HG02623 (cell line): Measurements from ENCODE around the gene DEPDC1B.
A peak's percentile ranks its signal among the peaks of the same experiment; 100 is the strongest.
"Not testable (repeated sequence)": the region's sequence is repeated elsewhere in the genome, so short reads cannot be mapped to it uniquely, and the experiment has no call there.

Experiments used
- ATAC-seq: cut with Tn5 transposase; IDR thresholded peaks from one replicate; pipeline ENCODE4 v1.9.1; 2021; ENCODE audit warnings: moderate library complexity; ENCODE audit not compliant: unreplicated experiment

Gene DEPDC1B

DNA sequence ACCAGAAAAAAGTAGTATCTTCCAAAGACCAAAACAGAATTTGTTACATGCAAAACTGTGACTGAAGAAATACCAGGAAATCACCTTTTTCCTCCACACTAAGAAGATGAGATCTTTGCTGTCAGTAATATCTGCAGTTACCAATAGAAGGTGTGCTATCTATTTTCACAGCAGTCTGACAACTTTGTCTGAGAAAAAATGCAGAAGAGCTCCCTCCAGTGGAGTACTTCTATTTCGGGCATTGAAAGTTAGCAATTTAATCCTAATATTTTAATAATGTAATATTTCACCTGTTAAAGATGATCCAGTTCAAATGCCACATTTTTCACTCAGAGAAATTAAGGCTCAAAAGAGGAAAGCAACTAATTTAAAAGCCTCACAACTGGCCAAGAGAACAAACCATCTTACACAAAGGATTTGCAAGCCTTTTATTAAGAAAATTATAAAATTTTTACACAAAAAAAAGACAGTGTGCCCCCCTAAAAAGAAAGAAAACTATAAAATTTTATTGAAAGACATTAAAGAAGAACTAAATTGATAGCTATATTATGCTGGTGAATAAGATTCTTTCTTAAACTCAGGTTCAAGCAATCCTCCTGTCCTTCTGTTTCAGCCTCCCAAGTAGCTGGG, 50.6 kb downstream of the DEPDC1B start:
- ATAC-seq, result no peak

DNA sequence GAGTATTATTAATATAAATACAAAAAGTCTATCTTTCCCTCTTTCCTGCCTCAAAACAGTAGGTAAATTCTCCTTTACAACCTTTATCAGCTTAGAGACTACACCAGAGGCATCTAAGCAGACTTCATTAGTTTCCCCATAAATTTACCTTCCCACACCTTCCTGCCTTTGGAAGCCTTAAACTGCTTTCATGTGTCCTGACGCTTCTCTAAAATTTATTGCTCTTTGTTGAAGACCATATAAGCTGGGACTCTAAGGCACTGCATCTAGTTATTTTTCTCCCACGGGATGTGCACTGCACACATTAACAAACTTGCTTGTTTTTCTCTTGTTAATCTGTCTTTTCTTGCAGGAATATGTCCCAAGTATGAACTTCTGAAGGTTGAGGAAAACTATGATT, 51.8 kb downstream of the DEPDC1B start:
- no peak for ATAC-seq

- ATAC-seq, result no peak
Measured at GRCh38 chr5:60640901-60641300, 59.1 kb downstream of the DEPDC1B start.

DNA sequence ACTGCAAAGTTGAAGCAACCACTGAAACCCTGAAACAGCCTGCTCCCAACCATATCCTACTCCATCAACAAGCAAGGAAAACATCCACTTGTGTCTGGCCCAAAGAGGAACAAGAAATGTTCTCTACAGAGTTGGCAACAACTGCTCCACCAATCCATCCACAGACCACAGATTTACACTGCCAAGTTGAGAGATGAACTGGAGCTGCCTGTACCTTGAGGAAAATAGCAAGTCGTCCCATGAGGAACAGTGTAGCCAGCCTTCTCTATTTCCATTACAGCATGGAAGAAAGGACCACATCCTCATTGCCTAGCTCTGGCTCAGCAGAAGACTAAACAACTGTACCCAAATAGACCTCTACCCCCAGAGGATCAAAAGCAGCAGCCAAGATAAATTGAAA, 60.4 kb downstream of the DEPDC1B start:
- ATAC-seq, result no peak

- ATAC-seq, result no peak
Measured at GRCh38 chr5:60638300-60638699, 61.7 kb downstream of the DEPDC1B start.

DNA sequence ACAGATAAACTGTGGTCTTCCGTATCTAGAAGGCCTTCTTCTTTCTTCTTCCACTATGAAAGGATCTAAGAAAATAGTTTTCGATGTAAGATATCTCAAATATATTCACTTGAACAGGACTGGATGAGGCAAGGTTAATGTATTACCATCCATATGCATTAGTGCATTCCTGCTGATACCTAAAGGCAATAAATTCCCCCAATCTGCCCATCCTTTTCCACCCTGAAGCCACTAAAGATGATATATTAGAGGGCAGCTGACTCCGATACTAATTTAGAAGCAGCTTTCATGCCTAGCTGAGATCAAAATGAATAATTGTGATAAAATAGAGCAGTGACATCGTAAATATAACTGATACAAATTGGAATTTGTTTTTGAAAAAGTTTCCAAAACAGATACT, 63.3 kb downstream of the DEPDC1B start:
- no peak for ATAC-seq

- ATAC-seq, result no peak
Measured at GRCh38 chr5:60636001-60636400, 64.0 kb downstream of the DEPDC1B start.

GRCh38 chr5:60634051-60634450, 65.9 kb downstream of the DEPDC1B start:
- ATAC-seq, result no peak

DNA sequence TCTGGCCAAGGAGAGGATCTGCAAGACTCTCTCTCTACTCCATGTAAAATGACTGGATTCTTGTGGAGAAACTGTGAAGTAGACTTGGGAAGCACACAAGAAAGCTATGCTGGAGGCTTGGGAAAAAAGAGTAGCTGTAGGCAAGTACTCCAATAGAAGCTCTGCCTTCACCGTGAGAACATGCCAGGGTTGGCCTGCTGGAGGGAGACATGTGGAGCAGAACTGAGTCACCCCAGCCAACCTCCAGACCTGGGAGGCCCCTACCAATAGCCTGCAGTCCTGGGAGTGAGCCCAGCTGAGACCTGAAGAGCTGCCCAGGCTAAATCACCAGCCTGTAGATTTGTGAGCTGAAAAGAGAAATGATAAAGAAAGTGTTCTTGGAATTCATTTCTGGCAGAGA, 66.6 kb downstream of the DEPDC1B start:
- ATAC-seq, result no peak

GRCh38 chr5:60632153-60632552, 67.8 kb downstream of the DEPDC1B start:
- ATAC-seq, result no peak

GRCh38 chr5:60630836-60631235, 69.1 kb downstream of the DEPDC1B start:
- ATAC-seq, result no peak

- ATAC-seq, result no peak
Measured at GRCh38 chr5:60630179-60630578, 69.8 kb downstream of the DEPDC1B start.

- ATAC-seq, result not testable (repeated sequence)
Measured at GRCh38 chr5:60624875-60625274, 75.1 kb downstream of the DEPDC1B start.

DNA sequence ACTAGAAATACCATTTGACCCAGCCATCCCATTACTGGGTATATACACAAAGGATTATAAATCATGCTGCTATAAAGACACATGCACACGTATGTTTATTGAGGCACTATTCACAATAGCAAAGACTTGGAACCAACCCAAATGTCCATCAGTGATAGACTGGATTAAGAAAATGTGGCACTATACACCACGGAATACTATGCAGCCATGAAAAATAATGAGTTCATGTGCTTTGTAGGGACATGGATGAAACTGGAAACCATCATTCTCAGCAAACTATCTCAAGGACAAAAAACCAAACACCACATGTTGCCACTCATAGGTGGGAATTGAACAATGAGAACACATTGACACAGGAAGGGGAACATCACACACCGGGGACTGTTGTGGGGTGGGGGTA, 79.2 kb downstream of the DEPDC1B start:
- not testable (repeated sequence) for ATAC-seq

- no peak for ATAC-seq
Measured at GRCh38 chr5:60613826-60614225, 86.1 kb downstream of the DEPDC1B start.

DNA sequence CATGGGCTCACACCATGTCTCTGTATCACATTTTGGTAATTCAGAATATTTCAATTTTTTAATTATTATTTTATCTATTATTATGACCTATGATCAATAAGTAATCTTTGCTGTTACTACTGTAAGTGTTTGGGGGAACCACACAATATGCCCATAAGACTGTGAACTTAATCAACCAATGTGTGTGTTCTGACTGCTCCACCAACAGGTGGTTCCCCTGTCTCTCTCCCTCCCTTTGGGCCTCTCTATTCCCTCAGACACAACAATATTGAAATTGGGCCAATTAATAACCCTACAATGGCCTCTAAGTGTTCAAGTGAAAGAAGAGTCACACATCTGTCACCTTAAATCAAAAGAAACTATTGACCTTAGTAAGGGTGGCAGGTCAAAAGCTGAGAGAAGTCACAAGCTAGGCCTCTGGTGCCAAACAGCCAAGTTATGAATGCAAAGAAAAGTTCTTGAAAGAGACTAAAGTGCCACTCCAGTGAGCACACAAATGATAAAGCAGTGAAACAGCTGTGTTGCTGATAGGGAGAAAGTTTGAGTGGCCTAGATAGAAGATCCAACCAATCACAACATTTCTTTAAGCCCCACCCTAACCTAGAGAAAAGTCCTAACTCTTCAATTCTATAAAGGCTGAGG, 88.7 kb downstream of the DEPDC1B start:
- no peak for ATAC-seq

- no peak for ATAC-seq
Measured at GRCh38 chr5:60604771-60605170, 95.2 kb downstream of the DEPDC1B start.

- ATAC-seq, result peak; percentile 44
Measured at GRCh38 chr5:60598424-60598823, 101.5 kb downstream of the DEPDC1B start.

GRCh38 chr5:60597572-60598320, 102.2 kb downstream of the DEPDC1B start:
- ATAC-seq, result peak; percentile 78

- ATAC-seq, result no peak
Measured at GRCh38 chr5:60594715-60595477, 105.1 kb downstream of the DEPDC1B start.

- ATAC-seq, result no peak
Measured at GRCh38 chr5:60590172-60590571, 109.8 kb downstream of the DEPDC1B start.
